CD4-positive, alpha-beta T cell treated with Interleukin-2 at 100 ng/mL for 4 hours (primary cell): Measurements from ENCODE around the gene CDC14A.

Experiments used
- DNase-seq: peaks from one replicate; pipeline ENCODE4 v3.0.0-alpha.2; 2020; ENCODE audit warnings: low spot score

CDC14A gene

DNA sequence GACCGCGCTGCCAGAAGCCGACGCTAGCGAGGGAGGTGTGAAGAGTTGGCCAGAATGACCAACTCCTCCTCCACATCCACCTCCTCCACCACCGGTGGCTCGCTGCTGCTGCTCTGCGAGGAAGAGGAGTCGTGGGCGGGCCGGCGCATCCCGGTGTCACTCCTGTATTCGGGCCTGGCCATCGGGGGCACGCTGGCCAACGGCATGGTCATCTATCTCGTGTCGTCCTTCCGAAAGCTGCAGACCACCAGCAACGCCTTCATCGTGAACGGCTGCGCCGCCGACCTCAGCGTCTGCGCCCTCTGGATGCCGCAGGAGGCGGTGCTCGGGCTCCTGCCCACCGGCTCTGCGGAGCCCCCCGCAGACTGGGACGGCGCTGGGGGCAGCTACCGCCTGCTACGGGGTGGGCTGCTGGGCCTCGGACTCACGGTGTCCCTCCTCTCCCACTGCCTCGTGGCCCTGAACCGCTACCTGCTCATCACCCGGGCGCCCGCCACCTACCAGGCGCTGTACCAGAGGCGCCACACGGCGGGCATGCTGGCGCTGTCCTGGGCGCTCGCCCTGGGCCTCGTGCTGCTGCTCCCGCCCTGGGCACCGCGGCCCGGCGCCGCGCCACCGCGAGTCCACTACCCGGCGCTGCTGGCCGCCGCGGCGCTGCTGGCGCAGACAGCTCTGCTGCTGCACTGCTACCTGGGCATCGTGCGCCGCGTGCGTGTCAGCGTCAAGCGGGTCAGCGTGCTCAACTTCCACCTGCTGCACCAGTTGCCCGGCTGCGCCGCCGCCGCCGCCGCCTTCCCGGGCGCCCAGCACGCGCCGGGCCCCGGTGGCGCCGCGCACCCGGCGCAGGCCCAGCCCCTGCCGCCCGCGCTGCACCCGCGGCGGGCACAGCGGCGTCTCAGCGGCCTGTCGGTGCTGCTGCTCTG is 186.9 kb downstream of the CDC14A start:
- no peak for DNase-seq

DNA sequence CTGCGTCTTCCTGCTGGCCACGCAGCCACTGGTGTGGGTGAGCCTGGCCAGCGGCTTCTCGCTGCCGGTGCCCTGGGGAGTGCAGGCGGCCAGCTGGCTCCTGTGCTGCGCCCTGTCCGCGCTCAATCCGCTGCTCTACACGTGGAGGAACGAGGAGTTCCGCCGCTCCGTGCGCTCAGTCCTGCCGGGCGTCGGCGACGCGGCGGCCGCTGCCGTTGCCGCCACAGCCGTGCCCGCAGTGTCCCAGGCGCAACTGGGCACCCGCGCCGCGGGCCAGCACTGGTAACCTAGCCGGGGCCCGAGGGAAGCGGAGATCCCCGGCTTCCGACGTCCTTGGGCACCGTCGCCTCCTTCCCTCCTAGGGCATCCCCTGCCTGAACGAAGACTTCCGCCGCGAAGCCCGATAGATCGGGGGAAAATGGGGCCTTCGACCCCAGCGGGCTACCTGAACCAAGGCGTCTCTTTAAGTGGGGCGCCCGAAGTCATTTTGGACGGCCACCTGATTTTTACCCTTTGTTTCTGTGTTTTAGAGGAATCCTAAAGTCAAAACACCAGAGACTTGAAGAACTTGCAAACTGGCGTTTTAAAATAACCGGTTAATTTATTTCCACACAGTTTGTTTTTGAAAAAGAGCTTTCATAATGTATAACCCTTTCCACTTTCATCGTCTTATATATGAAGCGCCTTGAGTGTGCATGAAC is 187.7 kb downstream of the CDC14A start:
- no peak for DNase-seq

DNA sequence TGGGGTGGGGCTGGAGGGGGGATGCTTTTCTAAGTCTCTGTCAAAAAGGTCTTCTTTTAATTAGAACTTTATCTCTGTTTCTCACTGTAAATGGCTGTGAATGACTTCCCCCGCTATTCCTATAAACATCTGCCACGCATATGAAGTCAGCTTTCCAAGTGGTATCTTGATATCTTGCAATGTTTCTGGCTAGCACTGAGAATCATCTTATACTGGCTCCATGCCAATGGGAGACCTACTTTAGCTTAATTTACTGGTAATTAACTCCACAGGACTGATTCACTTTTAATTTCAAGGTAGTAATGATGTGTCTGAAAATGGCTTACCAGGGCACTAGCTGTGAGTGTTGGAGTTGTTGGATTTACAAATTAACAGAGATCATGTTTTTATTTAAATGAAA is 190.0 kb downstream of the CDC14A start:
- DNase-seq, result no peak

DNA sequence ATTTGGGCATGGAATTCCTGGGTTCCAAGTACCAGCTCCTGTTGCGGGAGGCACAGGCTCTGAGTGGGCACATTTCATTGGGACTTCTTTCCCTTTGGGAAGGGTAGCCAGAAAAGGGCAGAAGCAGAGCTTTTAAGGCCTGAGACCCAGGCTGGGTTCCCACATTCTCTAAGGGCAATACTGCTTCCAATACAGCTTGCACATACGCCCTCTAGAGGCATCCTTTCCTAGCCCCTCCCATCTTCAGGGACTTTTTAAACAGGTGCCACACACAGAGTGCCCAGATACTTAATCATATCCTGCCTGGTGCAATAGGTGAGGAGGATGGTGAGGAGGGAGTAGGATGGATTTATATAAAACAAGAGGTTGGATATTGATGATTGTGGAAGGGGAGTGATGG is 191.3 kb downstream of the CDC14A start:
- peak; percentile 43 for DNase-seq

DNA sequence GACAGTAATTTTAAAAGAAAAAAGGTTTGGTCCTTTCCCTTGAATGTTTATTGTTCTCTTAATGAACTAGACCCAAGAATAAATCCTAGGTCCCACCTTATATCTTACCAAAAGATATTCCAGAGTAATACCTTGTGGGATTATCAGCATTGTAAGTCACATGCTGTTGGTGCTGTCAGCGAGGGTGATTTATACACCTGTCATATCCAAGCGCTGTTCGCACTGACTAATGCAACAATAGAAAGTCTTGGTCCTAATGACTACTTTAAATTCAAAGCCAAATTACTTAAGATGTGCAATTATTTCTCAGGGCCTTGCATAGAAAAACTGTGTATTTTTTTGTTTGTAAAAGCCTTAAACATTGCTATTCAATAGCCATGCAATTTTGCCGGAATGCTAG is 192.5 kb downstream of the CDC14A start:
- no peak for DNase-seq

DNA sequence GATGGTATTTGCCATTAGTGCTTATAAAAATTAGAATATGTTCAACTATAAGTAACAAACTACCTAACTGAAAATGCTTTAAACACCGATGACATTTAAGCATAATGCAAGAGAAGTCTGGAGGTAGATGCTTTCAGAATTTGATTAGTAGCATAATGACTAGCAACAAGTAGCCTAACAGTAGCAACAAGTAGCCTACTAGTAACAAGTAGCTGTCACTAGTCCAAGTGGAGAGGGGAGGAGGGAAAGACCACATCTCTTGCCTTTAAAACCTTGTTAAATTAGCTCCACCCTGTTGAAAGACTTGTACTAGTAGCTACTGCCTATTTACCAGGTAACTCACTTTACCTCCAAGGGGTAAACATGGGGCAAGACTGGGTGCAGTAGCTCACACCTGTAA is 193.5 kb downstream of the CDC14A start:
- DNase-seq, result no peak

DNA sequence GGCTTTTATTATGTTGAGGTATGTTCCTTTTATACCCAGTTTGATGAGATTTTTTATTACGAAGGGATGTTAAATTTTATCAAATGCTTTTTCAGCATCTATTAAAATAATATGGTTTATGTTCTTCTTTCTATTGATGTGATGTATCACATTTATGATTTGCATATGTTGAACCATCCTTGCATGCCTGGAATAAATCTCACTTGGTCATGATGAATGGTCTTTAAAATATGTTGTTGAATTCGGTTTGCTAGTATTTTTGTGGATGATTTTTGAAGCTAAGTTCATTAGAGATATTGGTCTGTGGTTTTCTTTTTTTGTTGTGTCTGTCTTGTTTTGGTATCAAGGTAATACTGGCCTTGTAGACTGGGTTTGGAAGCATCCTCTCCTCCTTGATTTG is 199.7 kb downstream of the CDC14A start:
- DNase-seq, result no peak

DNA sequence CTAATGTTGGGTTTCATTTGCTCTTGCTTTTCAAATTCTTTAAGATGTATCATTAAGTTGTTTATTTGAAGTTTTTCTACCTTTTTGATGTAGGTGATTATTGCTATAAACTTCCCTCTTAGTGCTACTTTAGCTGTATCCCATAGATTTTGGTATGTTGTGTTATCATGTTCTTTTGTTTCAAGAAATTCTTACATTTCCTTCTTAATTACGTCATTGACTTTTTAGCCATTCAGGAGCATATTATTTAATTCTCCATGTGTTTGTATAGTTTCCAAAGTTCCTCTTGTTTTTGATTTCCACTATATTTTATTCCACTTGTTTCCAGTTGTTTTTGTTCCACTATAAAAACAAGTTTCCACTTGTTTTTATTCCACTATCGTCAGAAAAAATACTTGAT is 200.6 kb downstream of the CDC14A start:
- no peak for DNase-seq

DNA sequence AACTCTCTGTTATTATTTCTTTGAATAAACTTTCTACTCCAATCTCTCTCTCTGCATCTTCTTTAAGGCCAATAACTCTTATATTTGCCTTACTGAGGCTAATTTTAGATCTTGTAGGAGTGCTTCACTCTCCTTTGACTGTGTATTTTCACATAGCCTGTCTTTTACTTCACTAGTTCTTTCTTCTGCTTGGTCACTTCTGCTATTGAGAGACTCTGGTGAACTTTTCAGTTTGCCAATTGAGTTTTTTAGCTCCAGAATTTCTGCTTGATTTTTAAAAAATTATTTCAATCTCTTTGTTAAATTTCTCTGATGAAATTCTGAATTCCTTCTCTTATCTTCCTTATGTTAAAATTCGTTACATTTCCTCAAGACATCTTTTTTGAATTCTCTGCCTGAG is 203.9 kb downstream of the CDC14A start:
- no peak for DNase-seq

DNA sequence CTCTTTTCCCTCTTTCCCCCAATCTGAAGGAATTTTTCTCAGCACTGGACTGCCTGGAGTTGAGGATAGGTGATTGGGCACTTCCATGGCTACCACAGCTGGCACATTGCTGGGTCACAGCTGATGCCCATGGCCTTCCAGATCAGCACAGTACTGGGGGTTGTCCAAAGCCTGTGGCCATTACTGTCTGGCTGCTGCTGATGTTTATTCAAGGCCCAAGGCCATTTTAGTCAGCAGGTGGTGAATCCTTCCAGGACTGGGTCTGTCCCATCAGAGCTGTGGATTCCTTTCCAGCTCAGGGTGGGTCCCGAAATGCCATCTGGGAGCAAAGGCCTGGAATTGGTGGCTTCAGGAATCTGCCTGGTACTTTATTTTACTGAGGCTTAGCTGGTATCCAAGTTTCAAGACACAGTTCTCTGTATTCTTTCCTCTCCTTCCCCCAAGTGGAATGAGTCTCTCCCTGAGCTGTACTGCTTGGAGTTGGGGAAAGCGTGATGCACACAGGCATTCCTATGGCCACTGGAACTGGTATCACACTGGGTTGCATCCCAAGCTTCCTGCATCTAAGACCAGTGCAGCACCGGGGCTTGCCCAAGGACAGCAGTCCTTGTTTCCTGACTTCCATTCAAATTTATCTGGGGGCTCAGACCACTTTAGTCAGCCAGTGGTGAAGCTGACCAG is 204.8 kb downstream of the CDC14A start:
- no peak for DNase-seq

DNA sequence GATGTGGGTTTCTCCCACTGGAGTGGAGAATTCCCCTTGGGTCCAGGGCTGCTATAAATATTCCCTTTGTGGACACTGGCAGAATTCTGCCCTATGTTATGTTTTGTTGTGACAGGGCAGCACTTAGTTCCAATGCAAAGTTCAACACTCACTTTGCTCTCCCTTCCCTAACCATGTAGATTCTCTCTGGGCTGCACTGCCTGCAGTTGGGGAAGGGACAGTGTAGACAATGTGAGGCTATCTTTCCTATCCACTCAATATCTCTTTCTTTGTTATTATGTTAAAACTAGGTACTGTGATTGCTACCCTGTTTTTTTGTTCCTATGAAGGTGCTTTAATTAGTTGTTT is 205.3 kb downstream of the CDC14A start:
- DNase-seq, result no peak

DNA sequence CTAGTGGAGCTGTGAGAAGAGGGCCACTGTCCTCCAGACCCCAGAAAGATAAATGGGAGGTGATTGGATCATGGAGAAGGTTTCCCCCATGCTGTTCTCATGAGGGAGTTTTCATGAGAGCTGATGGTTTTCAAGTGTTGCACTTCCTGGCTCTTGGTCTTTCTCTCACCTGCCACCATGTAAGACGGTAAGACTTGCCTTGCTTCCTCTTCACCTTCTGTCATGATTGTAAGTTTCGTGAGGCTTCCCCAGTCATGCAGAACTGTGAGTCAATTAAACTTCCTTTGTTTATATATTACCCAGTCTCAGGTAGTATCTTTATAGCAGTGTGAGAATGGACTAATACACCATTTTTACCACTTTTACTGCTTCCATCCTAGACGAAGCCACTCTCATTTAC is 213.2 kb downstream of the CDC14A start:
- no peak for DNase-seq

DNA sequence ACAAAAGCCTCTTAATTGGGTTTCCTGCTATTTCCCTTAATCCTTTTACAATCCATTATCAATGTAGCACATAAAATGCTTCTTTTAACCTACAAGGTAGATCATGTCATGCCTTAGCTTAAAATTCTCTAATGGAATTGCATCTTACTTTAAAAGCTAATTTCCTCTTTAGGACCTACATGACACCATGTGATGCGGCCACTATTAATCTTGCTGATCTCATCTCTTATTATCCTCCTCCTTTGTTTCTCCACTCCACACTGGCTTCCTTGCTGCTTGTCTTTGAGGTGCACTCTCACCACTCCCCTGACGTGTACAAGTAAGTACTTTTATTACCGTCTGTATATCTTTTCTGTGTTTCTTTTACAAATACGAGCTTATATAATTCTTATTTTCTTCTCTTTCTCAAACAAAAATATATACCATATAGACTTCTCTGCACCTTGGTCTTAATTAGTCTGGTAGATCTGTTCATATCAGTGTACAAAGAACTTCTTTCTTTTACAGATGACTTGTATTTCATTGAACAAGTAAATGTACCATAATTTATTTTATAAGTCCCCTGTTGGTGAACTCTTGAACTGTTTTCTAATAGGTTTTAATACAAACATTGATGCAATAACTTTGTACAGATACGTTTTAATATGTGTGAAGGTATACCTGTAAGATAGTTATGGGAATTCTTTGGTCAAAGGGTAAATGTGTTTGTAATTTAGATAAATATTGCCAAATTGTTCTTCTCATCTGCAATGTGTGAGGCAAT is 213.8 kb downstream of the CDC14A start:
- DNase-seq, result no peak

DNA sequence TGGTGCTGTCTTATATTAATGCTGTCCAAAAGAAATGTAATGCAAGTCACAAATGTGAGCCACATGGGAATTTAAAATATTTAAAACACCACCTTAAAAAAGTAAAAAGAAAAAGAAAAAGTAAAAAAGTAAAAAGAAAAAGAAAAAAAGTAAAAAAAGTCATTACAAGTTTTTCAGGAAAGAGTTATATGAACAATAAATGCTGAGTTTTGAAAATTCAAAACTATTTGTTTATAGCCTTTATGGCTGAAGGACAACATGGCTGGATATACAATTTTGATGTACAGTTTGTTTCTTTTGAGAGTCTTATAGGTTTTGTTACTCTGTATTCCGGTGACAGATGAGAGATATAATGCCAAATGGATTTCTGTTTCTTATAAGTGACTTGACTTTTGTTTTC is 214.8 kb downstream of the CDC14A start:
- DNase-seq, result no peak
